HG03442 (cell line): ENCODE results near the gene DNAH1.

Experiments used
- ATAC-seq: cut with Tn5 transposase; IDR thresholded peaks from one replicate; pipeline ENCODE4 v1.9.1; 2021; ENCODE audit warnings: mild to moderate bottlenecking, moderate library complexity; ENCODE audit not compliant: unreplicated experiment

DNAH1 gene

DNA sequence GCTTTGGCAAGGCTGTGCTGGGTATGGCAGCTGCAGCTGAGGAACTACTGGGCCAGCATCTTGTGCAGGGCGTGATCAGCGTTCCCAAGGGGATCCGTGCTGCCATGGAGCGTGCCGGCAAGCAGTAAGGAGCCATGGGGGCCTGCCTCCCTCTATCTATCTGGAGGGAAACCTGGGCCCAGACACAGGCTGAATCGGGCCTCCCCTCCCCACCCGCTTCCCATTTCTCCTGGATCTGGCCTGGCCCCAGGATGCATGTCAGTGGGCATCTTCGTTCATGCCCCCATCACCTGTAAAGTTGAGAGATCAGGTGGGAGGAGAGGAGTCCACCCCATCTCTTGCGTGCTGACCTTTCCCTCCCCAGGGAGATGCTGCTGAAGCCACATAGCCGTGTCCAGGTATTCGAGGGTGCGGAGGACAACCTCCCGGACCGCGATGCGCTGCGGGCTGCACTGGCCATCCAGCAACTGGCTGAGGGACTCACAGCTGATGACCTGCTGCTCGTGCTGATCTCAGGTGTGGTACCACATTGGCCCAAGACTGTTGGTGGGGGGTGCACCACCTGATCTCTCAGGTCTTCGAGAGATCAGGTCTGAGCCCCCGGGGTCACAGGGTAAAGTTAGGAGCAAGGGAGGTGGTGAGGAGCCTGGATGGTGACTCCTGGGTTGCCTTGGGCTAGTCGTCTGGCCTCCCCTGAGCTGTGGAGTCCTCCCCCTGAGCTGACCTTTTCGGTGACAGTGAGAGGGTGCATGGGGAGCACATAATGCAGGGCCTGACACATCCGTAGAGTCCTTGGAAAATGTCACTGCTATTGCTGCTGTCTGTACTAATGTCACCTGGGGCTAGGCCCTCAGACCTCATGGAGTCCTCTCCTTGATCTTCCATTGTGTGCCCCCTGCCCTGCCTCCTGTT is 25.3 kb upstream of the DNAH1 start:
- ATAC-seq = no peak

DNA sequence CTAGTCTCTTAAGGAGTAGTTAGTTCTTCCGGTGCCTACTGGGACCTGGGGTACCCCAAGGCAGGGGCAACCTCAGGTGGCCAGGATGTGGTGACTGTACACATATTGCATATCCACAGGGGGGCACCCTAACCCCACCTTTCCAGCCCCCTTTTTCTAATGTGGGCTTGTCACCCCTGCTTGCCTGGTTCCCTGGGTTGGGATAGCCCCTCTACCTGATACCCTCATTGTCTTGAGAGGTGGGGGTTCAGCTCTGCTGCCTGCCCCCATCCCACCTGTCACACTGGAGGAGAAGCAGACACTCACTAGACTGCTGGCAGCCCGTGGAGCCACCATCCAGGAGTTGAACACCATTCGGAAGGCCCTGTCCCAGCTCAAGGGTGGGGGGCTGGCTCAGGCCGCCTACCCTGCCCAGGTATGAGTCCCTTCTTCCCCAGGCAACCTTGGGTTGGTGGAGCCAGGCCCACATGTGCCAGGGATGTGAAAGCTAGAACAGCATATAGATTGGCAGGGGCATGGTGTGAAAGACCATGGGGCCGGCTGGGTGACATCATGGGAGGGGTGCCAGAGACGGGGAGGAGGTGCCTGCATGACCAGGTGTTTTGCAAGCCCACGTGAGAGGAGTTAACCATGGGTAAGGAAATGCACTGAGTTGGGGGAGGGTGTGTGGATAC is 24.5 kb upstream of the DNAH1 start:
- ATAC-seq = no peak

DNA sequence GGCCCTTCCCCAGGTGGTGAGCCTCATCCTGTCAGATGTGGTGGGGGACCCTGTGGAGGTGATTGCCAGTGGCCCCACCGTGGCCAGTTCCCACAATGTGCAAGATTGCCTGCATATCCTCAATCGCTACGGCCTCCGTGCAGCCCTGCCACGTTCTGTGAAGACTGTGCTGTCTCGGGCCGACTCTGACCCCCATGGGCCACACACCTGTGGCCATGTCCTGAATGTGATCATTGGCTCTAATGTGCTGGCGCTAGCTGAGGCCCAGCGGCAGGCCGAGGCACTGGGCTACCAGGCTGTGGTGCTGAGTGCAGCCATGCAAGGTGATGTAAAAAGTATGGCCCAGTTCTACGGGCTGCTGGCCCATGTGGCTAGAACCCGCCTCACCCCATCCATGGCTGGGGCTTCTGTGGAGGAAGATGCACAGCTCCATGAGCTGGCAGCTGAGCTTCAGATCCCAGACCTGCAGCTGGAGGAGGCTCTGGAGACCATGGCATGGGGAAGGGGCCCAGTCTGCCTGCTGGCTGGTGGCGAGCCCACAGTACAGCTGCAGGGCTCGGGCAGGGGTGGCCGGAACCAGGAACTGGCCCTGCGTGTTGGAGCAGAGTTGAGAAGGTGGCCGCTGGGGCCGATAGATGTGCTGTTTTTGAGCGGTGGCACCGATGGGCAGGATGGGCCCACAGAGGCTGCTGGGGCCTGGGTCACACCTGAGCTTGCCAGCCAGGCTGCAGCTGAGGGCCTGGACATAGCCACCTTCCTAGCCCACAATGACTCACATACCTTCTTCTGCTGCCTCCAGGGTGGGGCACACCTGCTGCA is 23.7 kb upstream of the DNAH1 start:
- ATAC-seq = no peak

DNA sequence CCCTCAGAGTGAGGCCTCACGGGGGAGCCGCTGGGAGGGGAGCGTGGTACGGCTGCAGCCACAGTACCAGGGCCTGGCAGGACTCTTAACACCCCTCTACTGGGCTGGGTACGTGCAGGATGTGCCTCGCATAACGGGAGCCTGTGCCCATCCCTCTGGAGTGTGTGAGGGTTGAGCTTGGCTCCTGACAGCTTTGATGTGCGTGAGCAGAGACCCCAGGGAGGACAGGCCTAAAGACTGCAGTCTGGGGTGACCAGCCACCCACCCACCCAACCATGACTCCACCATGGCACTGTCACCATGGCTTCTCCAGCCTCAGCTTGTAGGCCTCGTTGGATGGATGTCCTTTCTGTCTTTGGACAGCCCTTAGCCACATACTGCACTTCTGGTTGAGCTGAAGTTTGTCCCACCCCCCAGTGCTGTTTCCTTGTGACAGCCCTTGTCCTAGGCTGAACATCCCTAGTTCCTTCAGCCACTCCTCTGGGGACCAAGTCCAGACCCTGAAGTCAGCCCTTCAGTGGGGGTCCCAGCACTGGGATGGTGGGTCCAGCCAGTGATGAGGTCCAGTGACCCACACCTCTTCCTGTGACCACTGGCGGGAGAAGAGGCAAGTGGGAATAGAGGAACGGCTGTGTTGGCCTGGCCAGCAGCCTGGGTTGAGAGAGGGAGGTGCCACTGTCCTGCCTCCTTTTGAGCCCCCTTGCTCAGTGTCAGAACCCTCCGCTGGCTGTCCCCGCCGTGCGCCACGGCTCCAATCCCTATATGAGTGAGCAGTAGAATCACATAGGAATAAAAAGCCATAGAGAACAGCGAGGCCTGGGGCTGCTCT is 22.4 kb upstream of the DNAH1 start:
- no peak for ATAC-seq

DNA sequence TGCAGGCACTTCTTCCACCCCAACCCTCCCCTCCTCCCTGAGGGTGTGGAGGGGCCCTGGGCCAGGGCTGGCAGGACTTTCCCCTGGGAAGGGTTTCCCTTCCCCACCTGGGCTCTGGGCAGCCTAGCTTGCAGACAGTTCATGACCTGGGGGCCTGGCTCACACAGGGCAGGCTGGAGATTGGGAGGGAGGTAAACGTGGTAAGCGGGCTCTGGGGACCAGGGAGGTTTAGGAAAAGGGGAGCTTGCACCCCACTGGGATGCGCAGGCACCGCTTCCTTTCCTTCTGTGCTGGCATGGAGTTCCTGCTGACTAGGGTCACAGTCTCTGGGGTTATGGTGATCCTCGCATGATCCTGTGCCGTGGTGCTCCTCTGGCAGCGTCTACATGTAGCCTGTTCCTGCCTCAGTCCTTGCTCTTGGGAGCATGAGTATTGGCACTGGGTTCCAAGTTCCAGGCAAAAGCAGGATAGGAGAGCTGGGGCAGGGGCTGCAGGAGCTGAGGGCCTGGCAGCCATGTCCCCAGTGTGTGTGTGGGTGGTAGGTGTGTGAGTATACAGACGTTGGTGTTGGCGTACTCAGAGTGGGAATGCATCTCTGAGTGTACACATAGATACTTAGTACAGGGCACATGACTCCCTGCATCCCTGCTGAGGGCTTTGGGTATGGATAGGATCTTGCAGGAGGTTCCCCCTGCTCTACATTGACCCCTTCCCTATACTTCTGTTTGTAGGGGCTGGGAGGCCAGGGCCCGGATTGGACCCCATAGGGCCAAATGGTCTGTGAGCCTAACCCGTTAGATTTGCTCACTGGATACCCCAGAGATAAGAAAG is 21.6 kb upstream of the DNAH1 start:
- ATAC-seq = no peak

DNA sequence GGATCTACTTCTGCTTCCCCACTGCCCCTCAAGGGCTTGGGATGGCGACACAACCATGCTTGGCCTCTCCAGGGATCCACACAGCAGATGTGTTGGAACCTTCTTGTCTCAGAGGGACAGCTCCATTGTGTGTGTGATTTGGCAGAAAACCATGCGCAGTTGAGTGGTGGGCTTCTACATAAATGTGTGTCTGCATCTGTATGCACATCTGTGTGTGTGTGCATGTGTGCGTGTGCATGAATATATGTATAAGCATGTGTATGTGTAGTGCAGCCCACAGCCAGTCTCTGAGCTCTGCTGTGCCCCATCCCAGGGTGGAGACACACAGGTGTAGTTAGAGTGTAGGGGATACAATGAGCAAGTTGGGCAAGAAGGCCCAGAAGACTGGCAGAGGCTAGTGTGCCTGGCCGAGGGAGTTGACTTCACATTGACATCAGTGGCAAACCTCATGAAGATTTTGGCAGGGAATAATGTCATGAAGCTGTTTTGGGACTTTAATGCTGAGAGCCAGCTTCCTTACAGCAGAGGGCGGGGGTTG is 20.4 kb upstream of the DNAH1 start:
- ATAC-seq = no peak

DNA sequence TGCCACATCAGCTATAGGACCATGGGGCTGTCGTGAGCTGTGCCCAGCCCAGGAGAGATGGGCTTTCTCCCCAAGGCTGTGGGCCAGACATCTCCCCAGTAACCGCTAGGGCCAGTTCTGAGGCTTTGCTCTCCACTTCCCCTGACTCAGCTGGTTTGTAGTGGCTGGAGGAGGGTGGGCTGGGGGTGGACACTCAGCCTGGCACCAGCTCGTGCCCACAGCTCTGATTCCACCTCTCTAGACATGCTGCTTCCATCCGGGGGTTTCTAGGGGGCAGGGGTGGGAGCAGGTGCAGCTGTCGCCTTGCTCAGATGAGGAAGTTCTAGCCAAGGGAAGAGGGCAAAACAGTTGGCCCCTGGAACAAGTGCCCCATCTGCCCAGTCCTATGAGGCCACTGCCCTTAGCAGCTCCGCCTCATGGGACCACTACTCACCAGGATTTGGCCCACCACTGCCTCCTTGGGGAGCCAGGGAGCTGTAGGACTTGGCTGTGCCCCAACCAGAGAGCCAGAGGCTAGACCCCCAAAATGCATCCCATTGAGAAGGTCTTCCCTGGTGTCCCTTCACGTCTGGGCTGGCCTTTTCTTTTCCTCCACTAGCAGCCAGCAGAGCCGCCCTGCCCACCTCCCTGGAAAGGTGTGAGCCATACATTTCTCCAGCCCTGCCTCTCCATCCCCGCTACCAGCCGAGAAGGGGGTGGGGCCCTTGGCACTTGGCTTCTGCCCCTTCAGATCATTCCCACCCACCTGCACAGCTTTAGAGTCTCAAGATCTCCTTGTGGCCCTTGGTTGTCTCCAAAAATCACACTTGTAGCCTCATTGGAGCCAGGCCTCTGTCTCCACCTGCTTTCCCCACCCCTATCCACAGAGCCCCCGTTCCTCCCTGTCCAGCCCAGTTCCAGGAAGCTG is 18.6 kb upstream of the DNAH1 start:
- no peak for ATAC-seq

DNA sequence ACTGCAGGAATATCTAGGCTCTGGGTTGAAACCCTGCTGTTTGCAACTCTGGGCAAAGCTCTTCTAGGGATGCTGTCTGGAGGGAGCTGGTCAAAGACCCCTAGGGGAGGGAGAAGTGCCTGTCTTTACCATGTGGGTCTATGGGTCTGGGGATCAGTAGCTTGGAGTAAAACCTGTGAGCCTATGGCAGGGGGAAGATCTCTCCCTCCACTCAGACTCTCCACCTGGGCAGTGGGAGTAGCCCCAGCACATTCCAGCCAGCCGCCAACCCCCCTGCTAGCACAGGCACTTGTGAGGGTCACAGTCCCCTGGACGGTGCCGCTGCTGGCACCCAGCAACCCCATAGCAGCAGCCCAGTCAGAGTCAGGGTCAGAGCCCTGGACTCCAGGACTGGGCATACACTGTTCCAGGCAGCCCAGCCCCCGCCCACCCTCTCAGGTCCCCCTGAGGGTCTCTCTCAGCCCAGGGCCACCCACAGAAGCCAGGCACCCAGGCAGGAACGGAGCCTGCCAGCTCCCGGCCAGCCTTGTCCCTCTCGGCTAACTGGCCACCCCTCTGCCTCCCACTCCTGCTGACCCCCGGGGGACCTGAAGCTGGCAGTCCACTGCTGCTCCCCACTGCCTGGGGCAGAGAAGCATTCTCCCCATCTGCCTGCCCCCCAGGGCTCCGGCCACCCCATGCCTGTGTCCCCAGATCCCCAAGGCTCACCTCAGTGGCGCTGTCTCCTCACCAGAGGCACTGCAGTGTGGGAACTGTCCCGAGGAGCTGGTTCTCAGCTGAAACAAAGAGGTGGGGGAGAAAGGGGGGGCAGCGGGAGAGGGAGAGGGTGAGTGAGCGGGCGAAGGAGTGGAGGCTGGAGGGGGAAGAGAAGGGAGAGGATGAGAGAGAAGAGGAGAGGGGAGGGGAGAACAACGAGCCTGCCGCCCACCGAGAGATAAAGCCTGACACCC is 17.7 kb upstream of the DNAH1 start:
- ATAC-seq = no peak

DNA sequence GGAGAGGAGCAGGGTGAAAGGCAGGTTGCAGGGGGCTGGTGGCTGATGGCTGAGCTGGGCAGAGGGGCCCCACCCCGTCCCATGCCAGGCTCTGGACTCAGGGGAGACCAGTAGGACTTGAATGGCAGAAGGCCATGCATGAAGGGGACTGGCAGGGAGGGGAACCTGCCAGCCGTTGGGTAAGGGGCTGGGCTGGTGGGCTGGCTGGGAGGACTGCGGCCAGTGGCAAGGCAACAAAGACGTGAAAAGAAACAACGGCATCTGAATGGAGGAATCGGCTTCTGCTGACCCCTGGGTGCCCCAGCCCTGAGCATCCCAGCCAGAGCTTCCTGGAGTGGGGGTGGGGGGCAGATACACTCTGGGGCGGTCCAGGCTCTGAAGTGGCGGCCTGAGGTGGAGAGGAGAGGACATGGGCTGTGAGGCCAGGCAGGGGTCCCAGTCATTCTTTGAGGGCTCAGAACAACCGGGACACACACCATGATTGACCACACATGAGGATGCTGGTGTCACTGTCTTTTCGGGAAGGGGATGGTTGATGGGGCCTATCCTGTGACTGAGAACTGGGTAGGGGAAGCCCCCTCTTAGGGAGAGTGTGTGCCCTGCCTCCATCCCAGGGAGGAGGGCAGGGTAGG is 16.8 kb upstream of the DNAH1 start:
- no peak for ATAC-seq

DNA sequence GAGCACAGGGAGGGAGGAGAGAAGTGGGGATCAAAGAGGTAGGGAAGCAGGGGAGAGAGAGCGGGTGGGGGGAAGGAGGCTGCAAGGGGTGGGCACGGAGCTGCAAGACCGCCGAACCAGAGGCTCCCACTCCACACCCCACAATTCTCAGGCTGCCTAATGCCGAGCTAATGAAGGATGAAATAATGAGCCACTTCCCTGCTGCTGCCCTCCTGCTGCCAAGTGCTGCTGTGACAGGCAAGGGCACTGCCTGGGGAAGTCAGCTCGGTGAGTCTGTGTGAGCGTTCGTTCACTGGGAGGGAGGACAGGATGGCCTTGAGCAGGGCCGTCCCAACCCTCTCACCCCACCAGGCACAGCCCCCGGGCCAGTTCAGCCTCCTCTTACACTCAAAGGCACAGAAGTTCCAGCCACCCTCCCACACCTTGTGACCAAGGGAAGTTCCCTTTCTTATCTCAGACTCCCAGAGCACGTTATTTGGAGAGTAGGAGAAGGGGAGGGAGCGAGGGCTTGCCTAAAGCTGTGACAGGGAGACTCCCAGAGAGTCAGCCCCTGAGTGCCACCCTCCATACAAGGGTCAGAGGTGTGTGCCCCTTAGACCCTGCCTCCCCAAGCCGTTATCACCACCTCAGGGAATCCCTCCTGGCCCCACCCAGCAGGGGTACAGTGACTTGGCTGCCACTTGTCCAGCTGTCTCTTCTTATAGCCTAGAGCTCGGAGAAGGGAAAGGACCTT is 16.1 kb upstream of the DNAH1 start:
- no peak for ATAC-seq

DNA sequence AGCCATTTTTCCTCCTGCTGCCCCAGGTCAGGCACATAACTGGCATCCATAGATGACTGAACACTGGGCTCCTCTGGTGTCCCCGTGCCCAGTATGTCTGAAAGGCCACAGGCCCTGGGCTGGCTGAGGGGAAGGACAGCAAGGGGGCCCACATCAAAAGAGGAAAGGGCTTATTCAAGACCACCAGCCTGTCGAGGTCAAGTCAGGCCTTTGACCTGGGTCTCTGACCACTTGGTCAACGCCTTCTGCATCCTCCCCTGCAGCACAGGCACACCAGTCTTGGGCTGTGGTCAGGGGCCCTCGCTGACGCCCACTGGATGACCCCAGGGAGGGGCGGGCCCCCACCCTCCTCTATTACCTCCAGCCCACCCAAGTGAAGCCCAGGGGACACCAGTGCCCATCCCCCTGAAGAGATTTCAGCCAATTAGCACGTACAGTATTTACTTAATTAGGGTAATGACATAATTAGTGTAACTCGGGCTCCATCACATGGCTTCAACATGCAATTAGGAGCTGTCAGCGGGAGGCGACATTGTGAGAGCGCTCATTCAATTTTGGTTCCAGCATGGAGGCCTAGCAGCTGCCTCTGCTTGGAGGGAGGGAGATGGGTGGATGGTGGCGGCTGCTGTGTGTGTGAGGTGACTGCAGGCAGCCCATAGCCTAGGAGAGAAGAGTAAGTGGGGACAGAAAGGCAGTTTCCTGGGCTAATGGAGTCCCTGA is 13.5 kb upstream of the DNAH1 start:
- ATAC-seq = no peak

DNA sequence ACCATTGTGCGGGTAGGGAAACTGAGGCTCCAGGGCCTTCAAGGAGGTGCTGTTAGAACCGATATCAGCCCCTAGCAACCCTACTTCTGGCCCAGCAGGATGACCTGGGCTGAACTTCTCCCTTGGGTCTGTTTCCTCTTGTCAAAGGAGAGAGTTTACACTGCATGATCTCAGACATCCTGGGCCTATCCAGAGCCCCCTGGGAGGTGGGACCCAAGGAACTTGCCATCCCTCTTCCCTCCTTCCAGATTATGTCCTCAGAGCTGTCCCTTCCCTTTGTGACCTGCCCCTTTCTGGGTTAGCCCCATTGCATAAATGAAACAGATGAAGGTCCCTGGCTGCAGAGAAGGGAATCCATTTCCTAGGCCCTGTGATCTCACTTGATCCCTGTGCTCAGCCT is 12.3 kb upstream of the DNAH1 start:
- no peak for ATAC-seq

DNA sequence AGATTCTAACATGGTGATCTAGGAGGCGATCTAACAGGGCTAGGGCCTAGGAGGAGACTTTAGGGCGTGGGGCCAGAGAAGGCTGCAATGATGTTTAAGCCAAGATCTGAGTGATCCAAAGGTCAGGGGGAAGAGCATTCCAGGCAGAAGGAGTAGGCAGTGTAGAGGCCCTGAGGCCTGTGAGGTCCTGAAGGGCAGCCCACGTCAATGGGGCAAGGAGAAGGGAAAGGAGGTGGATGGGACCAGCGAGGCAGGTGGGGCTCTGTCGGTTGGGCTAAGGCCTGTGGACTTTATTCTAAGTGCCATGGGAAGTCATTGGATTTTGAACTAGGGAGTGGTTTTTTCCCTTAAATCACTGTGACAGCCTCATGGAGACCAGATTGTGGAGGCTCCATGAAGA is 10.2 kb upstream of the DNAH1 start:
- ATAC-seq = no peak

DNA sequence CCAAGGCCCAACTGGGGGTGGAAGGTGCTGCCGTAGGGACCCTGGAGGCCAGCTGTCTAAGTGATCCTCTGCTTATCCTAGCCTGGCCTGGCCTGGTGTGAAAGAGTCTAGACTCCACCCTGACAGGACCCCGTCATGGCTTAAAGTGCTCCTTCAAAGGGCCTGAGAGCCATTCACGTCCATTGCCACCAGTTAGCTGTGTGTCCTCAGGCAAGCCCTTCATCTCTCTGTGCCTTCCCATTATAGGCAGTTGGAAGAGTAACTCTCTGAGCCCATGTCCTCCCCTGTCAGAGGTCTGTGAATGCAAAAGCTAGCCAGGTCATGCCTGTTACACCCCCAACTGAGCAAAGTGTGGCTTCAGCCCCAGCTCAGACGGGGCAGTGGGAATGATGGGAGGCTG is 9.1 kb upstream of the DNAH1 start:
- ATAC-seq = no peak

DNA sequence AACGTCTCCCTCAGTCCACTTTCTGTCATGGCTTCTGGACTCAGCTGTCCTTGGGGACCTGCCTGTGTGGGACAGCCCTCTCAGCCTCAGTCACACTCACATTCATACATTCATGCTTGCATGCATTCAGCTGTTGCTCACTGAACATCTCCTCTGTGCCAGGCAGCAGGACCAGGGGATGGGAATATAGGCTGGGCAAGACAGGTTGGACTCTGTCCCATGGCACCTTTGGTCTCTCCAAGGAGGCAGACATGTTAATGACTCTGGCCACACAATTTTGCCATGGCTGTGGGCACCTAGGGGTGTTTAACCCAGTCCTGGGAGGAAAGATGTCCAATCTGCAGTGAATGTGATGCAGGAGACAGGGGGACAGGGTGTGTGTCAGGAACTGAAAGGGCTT is 7.8 kb upstream of the DNAH1 start:
- ATAC-seq = no peak
